ENCODE data around the gene MAP4K2.

GRCh38 chr11:64786308-64786707, 16.7 kb downstream of the MAP4K2 start:
- TF ChIP-seq E2F4 (CRISPR knock-in tag; IDR thresholded peaks at IDR 0.05; ENCODE audit: borderline replicate concordance, low read depth) (no peak), CTCF (IDR thresholded peaks at IDR 0.05) (no peak), PREB (CRISPR knock-in tag; IDR thresholded peaks at IDR 0.05; ENCODE audit: borderline replicate concordance) (no peak), JUN (CRISPR knock-in tag; IDR thresholded peaks at IDR 0.05) (no peak), ZBTB21 (CRISPR knock-in tag; IDR thresholded peaks at IDR 0.05; ENCODE audit: borderline replicate concordance) (no peak), AFF4 (CRISPR knock-in tag; IDR thresholded peaks at IDR 0.05; ENCODE audit: borderline replicate concordance) (no peak), RELA (CRISPR knock-in tag; IDR thresholded peaks at IDR 0.05; ENCODE audit: borderline replicate concordance) (no peak), FOXK1 (CRISPR knock-in tag; IDR thresholded peaks at IDR 0.05) (no peak), MAX (CRISPR knock-in tag; IDR thresholded peaks at IDR 0.05) (no peak), FOXP4 (CRISPR knock-in tag; IDR thresholded peaks at IDR 0.05) (no peak), FOXJ3 (CRISPR knock-in tag; IDR thresholded peaks at IDR 0.05; ENCODE audit: borderline replicate concordance) (no peak), SMAD3 (CRISPR knock-in tag; IDR thresholded peaks at IDR 0.05; ENCODE audit: borderline replicate concordance) (no peak), SP1 (CRISPR knock-in tag; conservative IDR thresholded peaks at IDR 0.05) (no peak)
